Nephron progenitor cell (in vitro differentiated cells): ENCODE measurements around the gene ABI1.

Experiments
- DNase-seq: peaks from one replicate; pipeline ENCODE4 v3.0.0; 2021
- H3K27ac Mint-ChIP-seq: 2 replicates; pipeline ENCODE4 v1.8.0; 2021; ENCODE audit warnings: mild to moderate bottlenecking, moderate library complexity, mixed read lengths
- H3K27me3 Mint-ChIP-seq: 2 replicates; pipeline ENCODE4 v1.8.0; 2021; ENCODE audit warnings: mild to moderate bottlenecking, low read depth, mixed read lengths; ENCODE audit not compliant: poor library complexity
- H3K36me3 Mint-ChIP-seq: 2 replicates; pipeline ENCODE4 v1.8.0; 2021; ENCODE audit warnings: low read depth, mixed read lengths
- H3K4me1 Mint-ChIP-seq: 2 replicates; pipeline ENCODE4 v1.8.0; 2021; ENCODE audit warnings: mixed read lengths
- H3K4me3 Mint-ChIP-seq: 2 replicates; pipeline ENCODE4 v1.8.0; 2021; ENCODE audit warnings: mild to moderate bottlenecking, moderate library complexity, mixed read lengths
- H3K9me3 Mint-ChIP-seq: 2 replicates; pipeline ENCODE4 v1.8.0; 2021; ENCODE audit warnings: mild to moderate bottlenecking, moderate library complexity, mixed read lengths
- CTCF ChIP-seq: fragments of 200-600 bp; sonication (generic); IDR thresholded peaks from 2 replicates; pipeline ENCODE4 v1.5.0; 2021; ENCODE audit warnings: antibody characterized with exemption

Gene ABI1

DNA sequence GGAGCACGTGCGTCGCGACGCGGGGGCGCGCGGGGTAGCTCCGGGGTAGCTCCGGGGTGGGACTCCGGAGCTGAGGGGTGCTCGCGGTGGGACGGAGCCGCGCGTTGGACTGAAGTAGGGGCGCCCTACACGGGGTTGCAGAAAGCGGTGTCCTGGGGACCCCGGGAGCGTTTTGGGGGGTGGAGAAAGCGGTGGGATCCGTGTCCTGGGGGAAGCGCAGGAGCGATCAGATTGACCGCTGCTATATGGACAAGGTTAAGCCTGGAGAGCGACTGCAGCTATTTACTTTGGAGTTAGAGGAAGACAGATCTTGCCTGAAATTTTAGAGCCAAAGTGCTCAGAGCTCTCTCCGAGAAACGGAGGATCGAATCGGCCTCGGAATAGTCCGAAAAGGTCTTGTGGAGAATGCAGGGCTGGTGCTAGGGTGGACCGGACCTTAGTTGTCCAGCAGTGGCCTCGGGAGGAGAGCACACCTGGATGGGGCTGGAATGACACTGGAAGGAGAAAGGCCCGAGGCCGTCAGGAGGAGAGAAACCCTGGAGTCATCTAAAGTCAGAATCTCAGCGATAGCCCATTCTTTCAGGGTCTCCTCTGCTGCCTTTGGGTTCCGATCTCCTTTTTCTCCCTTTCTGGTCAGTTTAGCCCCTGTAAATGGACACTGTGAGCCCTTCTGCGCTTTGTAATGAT, 162.7 kb downstream of the ABI1 start:
- Mint-ChIP-seq H3K36me3 (peaks cover 36% of the 10 kb centered on the region), H3K4me3 (peak overlapping the region; percentile 98), H3K27me3 (peaks cover 20% of the 10 kb centered on the region), H3K9me3 (peaks cover 6% of the 10 kb centered on the region), H3K4me1 (peaks cover 21% of the 10 kb centered on the region), H3K27ac (peak overlapping the region; percentile 97)
- DNase-seq = peak; percentile 7
- no peak for TF ChIP-seq CTCF

- Mint-ChIP-seq H3K36me3 (peaks cover 29% of the 10 kb centered on the region), H3K27me3 (peaks cover 20% of the 10 kb centered on the region), H3K4me3 (peak within 1 kb of the TSS; percentile 98), H3K9me3 (peaks cover 6% of the 10 kb centered on the region), H3K4me1 (peaks cover 21% of the 10 kb centered on the region), H3K27ac (peak within 1 kb of the TSS; percentile 97)
- peak; percentile 75 for DNase-seq
- no peak for TF ChIP-seq CTCF
These were observed 163.4 kb downstream of the ABI1 start, which contains the start of gene PDSS1 for GRCh38 chr10:26697163-26697921. Gene PDSS1, plus strand, starts transcription at chr10:26697701. Its CDS starts 11 bp downstream, at chr10:26697712.

DNA sequence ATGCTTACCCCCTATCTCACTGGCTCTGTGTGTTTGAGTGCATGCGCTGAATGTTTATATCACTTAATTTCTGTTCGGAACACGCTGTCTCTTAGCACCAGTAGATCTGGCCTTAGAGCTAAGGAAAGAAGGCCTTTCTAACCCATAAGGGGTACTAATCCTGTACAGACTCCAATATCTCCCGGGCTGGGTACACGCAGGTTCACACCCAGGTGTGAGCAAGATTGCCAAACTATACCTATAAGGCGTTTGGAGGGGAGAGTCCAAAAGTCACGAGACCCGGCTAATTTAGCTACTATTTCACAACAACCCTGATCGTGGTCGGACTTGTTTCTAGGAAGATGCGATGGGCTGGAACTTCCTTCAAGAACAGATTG, 164.0 kb downstream of the ABI1 start:
- H3K27me3 Mint-ChIP-seq = peaks cover 20% of the 10 kb centered on the region
- H3K27ac Mint-ChIP-seq = peak overlapping the region; percentile 95
- peaks cover 6% of the 10 kb centered on the region for H3K9me3 Mint-ChIP-seq
- H3K4me3 Mint-ChIP-seq = peak overlapping the region; percentile 98
- peaks cover 24% of the 10 kb centered on the region for H3K36me3 Mint-ChIP-seq
- TF ChIP-seq CTCF = no peak
- H3K4me1 Mint-ChIP-seq = peaks cover 21% of the 10 kb centered on the region
- no peak for DNase-seq
